NCI-H2196 treated with DMSO at 0.1 percent for 48 hours (cell line): ENCODE results near the gene WIZ.
"Not testable (repeated sequence)": the region's sequence is repeated elsewhere in the genome, so short reads cannot be mapped to it uniquely, and the experiment has no call there.

Experiments used
- DNase-seq: peaks from one replicate; lab custom pipeline; 2025; ENCODE audit not compliant: unreplicated experiment; lab: John Stamatoyannopoulos, UW

WIZ gene

GRCh38 chr19:15449620-15450527, at the start of gene WIZ:
WIZ (minus strand) TSS chr19:15449956; CDS start chr19:15448307, 1,649 bp downstream.
- DNase-seq: peak; percentile 33

DNA sequence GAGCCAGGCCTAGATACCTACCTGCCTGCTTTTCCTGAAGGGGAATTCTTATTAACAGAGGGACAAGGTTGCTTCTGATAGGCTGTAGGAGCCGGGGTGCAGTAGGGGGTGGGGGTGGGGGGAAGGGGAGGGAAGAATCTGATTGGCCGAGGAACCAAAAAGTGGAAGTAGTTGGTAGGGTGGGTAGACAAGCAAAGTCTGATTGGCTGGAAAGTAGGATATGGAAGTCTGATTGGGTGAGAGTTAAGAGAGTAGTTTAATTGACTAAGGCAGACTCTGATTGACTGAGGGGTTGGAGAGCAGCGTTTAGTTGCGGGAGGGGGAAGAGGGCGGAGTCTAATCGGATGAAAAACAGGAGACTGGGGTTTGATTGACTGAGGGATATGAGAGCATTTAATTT, 49.2 kb upstream of the WIZ start:
- no peak for DNase-seq

- DNase-seq: no peak
These were observed 48.6 kb upstream of the WIZ start for GRCh38 chr19:15498156-15498858.

GRCh38 chr19:15495151-15495550, 45.4 kb upstream of the WIZ start:
- no peak for DNase-seq

DNA sequence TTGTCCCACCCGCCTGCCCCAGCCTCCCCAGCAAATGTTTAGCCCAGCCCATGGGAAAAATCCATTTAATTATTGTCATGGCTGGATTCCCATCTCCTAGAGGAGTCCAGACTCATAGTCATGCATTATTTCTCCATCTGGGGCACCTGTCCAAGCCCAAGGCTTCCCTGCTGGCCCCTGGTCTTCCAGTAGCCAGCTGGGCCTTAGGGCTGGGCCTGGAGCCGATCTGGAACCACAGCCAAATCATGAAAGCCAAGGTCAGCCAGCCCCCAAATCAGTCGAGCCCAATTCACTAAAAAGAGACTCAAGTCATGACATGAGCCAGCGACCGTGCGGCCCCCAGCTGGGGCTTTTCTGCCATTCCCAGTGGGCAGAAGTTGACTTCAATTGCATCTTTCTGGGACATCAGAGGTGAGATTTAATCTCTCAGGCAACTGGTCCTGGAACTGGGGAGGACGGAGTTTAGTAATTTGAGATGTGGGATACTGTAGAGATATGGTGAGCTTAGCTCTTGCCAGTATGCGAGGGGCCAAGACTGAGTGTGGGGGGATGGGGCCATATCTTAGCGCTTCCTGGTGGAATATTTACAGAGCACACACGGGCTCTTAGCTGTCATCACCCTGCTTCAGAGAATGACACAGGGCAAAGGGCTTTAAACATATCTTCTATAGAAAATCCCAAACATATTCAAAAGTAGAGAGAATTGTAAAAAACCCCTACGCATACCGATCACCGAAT, 38.9 kb upstream of the WIZ start:
- no peak for DNase-seq

GRCh38 chr19:15487038-15487437, 37.3 kb upstream of the WIZ start:
- no peak for DNase-seq

DNA sequence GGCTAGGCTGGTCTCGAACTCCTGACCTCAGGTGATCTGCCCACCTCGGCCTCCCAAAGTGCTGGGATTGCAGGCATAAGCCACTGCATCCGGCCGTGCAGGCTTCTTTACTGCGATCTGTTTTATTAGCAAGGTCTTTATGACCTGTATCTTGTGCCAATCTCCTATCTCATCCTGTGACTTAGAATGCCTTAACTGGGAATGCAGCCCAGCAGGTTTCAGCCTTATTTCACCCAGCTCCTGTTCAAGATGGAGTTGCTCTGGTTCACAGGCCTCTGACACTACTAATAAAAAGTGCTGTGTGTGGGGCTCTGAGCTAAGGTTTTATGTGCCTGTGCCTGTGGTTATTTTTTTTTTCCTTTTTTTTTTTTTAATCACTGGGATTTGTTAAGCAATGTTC, 36.0 kb upstream of the WIZ start:
- not testable (repeated sequence) for DNase-seq

- not testable (repeated sequence) for DNase-seq
These were observed 31.2 kb upstream of the WIZ start for GRCh38 chr19:15480996-15481395.

- DNase-seq: peak; percentile 45
These were observed 29.9 kb upstream of the WIZ start, which contains the start of gene PGLYRP2 for GRCh38 chr19:15479391-15480345. PGLYRP2 (minus strand) TSS chr19:15479501; CDS start chr19:15479371, 130 bp downstream.

- DNase-seq: no peak
These were observed 26.6 kb upstream of the WIZ start for GRCh38 chr19:15476325-15476724.

GRCh38 chr19:15475611-15476010, 25.9 kb upstream of the WIZ start:
- no peak for DNase-seq

DNA sequence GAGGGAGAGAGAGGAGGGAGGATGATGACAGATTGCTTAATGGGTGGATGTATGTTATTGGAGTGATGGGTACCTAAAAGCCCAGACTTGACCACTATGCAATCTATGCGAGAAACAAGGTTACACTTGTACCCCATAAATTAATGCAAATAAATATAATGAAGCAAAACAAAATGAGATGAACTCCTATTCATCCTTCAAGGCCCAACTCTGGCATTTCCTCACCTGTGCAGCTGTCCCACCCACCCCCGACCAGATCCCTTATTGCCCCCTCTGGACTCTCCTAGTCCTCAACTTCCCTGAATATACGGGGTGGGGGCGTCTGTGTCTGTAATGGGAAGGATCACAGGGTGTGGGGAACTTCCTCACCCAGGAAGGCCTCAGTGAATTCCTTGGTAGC, 25.4 kb upstream of the WIZ start:
- DNase-seq: no peak

DNA sequence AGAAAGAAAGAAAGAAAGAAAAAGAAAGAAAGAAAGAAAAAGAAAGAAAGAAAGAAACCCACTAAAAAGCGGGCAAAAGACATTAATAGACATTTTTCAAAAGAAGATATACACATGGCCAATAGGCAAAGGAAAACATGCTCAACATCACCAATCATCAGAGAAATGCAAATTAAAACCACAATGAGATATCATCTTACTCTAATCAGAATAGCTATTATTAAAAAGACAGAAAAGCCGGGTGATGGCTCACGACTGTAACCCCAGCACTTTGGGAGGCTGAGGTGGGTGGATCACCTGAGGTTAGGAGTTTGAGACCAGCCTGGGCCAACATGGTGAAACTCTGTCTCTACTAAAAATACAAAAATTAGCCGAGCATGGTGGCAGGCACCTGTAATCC, 24.1 kb upstream of the WIZ start:
- not testable (repeated sequence) for DNase-seq

- no peak for DNase-seq
These were observed 21.9 kb upstream of the WIZ start for GRCh38 chr19:15471639-15472101.

GRCh38 chr19:15469513-15470297, 19.9 kb upstream of the WIZ start:
- no peak for DNase-seq

DNA sequence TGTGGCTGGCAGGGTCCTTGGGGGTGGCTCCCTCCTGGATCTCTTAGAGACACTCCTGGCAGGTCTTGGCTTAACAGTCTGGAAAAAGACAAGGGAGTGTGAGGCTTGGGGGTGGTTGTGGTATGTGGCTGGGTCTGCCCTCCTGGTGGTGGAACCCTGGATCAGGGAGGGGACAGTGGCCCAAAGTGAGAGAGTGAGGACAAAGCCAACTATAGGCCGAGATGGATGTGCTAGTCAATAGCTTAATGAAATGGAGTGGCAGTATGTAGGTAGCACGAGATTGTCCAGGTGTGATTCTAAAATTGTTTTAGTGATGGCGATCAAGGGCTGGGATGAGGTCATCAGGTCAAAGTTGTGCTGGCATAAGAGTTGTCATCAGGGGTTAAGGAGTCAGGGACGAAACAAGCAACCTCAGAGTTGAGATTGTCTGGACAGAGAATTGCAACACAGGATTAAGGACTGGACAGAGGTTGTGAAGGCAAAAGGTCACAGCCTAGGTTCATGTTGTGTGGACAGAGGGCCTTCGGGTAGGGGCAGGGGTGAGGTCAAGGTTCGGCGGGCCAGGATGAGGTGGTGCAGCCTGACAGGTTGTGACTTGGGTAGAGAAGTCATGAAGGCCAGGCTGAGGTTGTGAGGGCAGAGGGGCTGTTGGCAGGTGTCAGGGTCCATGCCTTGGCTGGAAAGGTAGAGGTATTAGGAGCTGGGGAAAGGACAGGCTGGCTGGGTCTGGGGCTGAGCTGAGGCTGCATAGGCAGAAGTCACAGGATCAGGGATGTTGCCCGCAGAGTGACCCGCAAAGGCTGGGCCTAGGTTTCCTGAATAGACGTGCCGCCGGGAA, 19.1 kb upstream of the WIZ start:
- DNase-seq: no peak

DNA sequence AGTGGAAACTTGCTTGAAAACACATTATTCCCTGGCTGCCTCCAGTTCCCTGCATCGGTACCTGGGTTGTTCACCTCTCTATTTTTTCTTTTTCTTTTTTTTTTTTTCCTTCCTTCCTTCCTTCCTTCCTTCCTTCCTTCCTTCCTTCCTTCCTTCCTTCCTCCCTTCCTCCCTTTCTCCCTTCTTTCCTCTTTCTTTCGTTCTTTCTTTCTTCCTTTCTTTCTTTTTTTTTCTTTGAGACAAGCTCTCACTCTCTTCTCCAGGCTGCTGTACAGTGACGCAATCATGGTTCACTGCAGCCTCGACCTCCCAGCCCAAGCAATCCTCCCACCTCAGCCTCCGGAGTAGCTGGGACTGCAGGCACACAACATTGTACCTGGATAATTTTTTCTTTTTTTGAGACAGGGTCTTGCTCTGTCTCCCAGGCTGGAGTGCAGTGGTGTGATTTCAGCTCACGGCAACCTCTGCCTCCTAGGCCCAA, 18.0 kb upstream of the WIZ start:
- DNase-seq: no peak
